GM12891 (cell line): ENCODE measurements around the gene MTREX.

Source experiments
- PAX5 ChIP-seq: IDR thresholded peaks from 2 replicates; pipeline ENCODE4 v1.6.1; 2011; ENCODE audit warnings: low read length, moderate library complexity, mild to moderate bottlenecking; ENCODE audit not compliant: insufficient read depth, severe bottlenecking
- POLR2A ChIP-seq: IDR thresholded peaks from 2 replicates; pipeline ENCODE4 v1.6.1; 2011; ENCODE audit warnings: low read depth, low read length, control low read depth
- TAF1 ChIP-seq: IDR thresholded peaks from 2 replicates; pipeline ENCODE4 v1.6.1; 2011; ENCODE audit warnings: low read depth, low read length, control low read depth

- no peak for TF ChIP-seq POLR2A
- no peak for TF ChIP-seq PAX5
- no peak for TF ChIP-seq TAF1
Measured at GRCh38 chr5:55258339-55258738, 49.5 kb upstream of the MTREX start.
